ENCODE data around the gene MYO15B.
"Not testable (repeated sequence)": the region's sequence is repeated elsewhere in the genome, so short reads cannot be mapped to it uniquely, and the experiment has no call there.

The MYO15B gene

GRCh38 chr17:75626496-75627038 is 39.0 kb downstream of the MYO15B start:
- no peak for DNase-seq

GRCh38 chr17:75627094-75627493 is 39.5 kb downstream of the MYO15B start:
- DNase-seq, result no peak

- DNase-seq, result no peak
Measured at GRCh38 chr17:75628425-75628824, 40.8 kb downstream of the MYO15B start.

GRCh38 chr17:75629157-75629556 is 41.6 kb downstream of the MYO15B start:
- DNase-seq, result no peak

DNA sequence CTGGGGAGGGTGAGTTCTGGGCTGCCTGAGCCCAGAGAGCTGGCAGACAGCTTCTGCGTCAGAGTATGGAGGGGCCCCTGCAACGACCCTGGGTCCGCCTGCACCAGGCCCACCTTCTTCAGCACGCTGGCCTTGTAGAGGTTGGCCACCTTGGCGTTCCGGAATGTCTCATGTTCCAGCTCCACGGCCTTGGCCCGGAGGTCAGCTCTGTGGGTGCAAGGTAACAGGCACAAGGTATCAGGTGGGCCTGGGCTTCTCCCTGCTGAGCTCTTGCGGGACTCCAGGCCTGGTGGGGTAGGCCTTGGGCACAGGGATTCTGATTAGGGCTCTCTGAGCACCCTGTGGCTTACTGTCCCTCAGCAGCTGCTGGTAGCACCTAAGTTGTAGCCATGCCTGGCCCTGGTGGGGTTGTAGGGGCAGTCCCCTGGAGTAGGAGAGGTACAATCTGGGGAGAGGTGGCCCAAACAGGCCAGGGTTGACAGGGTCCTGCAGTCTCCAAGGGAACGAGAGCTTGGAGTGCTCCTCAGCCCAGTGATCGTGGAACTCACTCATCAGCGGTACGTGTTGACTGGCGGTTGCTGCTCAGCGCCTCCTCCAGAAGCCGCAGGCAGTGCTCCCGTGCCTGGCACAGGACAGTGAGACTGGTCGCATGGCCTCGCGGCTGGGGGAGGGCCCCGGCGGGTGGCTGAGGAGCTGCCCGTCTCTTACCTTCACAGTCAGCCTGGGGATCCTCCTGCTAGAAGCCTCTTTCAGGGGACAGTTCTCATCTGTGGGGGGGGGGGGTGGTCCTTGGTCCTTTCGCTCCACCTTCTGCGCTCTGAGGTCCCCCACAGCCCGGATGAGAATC is 42.7 kb downstream of the MYO15B start:
- no peak for DNase-seq

DNA sequence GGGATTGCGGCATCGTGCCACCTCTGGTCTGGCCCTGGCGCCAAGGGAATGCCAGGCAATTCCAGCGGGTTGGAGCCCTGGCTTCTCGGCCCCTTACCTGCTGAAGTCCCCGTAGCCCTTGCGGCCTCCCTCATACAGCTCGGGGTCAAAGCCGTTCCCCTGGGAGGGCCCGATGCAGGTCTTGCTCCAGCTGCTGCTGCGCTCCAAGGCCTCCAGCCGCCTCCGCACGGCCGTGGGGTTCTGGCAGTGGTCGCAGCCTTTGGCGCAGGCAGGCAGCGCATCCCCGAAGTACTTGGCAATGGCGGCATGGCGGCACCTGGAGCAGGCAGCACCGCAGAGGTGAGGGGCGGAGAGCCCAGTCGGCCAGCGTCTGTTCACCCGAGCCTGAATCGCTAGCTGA is 43.8 kb downstream of the MYO15B start:
- no peak for DNase-seq

GRCh38 chr17:75632428-75632827 is 44.8 kb downstream of the MYO15B start:
- no peak for DNase-seq

GRCh38 chr17:75632863-75633485 is 45.4 kb downstream of the MYO15B start, which contains the start of gene SMIM5:
Gene SMIM5 (plus strand): TSS chr17:75633434. CDS start chr17:75640202, 6,768 bp downstream.
- peak; percentile 85 for DNase-seq

DNA sequence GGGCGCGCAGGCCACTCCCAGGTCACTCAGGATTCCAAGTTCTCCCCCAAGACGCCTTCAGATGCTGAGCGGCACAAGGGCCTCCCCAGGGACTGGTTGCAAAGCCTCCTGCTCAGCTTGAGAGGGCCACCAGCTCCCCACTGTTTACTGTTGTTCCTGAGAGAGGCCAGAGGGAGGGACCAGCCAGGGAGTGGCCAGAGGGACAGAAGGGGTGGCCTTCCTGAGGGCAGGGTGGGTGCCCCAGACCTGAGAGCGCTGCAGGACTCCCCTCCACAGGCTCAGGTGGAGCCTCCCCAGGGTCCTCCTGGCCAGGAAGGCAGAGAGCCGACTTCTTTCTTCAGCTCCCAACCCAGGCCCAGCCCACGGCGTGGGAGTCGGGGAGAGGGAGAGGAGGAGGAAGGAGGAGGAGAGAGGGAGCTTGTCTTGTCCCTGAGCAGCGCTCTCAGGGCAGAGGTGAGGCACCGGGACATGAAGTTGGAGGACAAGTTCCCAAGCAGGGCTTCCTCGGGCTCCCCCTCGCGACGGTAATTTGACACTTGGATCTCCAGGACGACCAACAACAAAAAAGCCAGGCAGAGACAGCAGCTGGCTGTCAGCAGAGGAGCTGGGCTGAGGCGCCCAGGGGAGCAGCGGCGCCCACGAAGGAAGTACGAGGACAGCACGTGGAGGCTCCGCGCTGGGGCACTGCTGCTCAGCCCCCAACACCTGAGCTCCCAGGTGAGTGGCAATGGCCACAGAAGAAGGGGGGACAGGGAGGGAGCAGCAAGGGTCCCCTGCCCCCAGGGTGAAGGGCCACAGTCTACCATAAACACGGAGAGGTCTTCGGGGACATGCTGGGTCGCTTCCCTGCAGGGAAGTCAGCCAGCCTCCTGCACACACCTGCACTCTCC is 46.1 kb downstream of the MYO15B start:
- peak; percentile 55 for DNase-seq

GRCh38 chr17:75634376-75634740 is 46.8 kb downstream of the MYO15B start:
- DNase-seq, result no peak

DNA sequence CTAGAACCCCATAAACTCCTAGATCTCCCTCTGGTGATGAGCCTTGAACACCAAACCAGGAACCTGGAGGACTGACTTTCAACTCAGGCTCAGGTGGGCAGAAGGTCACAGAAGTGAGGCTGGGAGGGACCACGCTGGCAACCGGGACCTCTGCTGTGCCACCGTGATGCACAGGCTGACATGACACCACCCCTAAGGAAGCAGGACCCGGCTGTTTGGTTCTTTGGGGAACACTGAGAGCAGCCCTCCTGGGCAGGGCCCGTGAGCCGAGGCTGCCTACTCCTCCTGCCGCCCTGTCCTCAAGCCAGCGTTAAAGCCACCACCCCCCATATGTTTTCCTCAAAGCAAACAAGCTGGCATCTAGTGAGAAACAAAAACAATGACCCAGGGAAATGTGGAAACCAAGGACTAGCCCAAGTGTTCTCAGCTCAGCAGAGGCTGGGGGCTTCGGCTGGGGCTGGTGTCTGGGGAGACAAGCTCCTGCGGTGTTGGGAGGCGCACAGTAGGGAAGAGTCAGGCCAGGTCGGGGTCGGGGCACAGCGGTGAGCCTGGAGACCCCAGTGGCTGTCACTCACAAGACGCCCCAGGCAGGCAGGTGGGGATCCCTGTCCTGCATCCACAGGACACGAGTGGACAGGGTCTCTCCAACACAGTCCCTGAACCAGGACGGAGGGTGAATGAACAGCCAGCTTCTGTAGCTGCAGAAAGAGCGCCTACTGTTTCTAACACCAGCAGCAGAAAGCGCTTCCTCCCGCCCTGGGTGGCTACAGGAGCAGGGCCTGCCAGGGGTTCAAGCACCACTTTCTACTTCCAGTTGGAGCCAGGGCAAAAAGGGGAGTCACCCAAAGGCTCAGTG is 47.4 kb downstream of the MYO15B start:
- no peak for DNase-seq

GRCh38 chr17:75635610-75636202 is 48.1 kb downstream of the MYO15B start:
- no peak for DNase-seq

- DNase-seq, result no peak
Measured at GRCh38 chr17:75636381-75637142, 49.0 kb downstream of the MYO15B start.

- DNase-seq, result no peak
Measured at GRCh38 chr17:75637143-75637538, 49.5 kb downstream of the MYO15B start.

- no peak for DNase-seq
Measured at GRCh38 chr17:75637551-75637950, 50.0 kb downstream of the MYO15B start.

DNA sequence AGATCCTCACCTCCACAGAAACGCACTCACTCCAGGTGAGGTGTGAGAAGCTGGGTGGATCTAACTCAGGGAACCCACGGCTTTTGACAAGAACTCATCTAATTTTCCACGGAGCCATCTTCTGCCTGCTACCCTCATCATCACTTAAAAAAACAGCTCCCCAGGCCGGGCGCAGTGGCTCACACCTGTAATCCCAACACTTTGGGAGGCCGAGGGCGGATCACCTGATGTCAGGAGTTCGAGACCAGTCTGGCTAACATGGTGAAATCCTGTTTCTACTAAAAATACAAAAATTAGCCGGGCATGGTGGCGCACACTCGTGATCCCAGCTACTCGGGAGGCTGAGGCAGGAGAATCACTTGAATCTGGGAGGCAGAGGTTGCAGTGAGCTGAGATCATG is 50.4 kb downstream of the MYO15B start:
- not testable (repeated sequence) for DNase-seq

- DNase-seq, result no peak
Measured at GRCh38 chr17:75638893-75639292, 51.3 kb downstream of the MYO15B start.

DNA sequence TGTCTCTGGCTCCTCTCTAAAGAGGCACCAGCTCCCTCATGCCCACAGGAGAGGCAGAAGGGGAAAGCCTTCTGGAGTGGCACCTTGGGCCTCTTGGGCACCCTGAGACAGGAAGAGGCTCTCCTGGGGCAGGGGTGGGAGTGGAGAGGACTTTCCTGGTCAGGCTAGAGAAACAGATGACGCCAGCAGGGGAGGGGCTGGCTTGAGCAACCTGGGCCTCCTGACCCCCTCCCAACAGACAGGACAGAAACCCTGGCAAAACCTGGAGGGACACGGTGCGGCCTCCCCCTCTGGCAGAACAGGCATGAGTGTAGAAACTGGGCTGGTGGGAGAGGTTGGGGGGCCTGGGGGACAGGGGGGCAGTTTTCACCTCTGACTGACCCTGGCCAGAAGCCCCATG is 51.7 kb downstream of the MYO15B start:
- DNase-seq, result no peak

DNA sequence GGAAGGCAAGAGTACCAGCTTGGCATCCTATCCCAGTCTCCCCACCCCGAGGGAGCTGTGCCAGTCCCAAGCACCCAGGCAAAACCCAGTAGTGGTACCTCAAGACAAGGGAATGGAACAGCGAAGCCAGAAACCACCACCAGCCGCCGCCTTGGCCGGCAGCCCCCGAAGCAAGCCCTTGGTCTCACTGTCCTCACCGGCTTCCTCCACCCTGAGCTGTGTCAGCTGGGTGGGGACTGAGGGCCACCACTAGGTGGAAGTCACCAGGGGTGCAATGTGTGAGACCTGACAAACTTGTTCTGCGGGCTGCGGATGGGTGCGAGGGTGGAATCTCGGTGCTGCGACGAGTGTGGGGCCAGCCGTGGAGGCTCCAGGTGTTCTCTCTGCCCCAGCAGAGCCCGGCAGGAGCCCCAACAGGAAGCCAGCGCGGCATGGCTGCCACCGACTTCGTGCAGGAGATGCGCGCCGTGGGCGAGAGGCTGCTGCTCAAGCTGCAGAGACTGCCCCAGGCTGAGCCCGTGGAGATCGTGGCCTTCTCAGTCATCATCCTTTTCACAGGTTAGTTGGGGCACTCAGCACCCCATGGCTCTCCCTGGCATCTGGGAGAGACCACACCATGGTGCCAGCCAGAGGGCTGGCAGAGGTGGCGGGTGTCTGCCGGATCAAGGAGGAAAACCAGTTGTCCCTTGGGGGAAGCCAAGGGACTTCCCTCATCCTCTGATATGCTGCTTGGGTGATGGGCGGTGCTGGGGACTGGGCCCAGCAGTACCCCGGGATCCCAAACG is 52.4 kb downstream of the MYO15B start:
- no peak for DNase-seq

DNA sequence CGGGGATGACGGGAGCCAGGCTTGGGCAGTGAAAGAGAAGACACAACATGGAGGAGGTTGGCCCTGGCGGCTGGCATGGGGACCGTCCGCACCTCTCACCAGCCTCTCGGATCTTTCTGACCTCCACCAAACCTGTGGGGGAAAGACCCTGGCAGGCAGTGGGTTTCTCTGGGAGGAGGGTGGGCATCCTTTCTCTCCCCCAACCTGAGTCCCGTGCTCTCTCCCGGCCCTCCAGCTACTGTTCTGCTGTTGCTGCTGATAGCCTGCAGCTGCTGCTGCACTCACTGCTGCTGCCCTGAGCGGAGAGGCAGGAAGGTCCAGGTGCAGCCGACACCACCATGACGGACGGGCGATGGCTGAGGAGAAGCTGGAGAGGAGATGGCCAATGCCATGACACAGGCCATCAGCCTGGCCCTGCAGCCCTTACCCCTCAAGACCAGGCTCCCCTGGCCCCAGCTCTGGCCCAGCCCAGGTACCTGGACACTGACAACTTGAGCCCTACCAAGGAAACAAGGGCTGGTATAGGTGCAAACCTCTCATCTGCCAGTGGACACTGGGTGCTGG is 53.0 kb downstream of the MYO15B start:
- no peak for DNase-seq

All from activated CD4-positive, alpha-beta T cell treated with anti-CD3 and anti-CD28 coated beads, Interleukin-10, Interleukin-2, amounts not matched to agents 100 ng/mL and 50 ng/mL, durations not matched to agents 16 hours and 8 hours (primary cell).